GM19463 (cell line): ENCODE data around the gene TBC1D19.
"Not testable (repeated sequence)": the region's sequence is repeated elsewhere in the genome, so short reads cannot be mapped to it uniquely, and the experiment has no call there.

Experiments
- ATAC-seq: cut with Tn5 transposase; IDR thresholded peaks from one replicate; pipeline ENCODE4 v1.9.1; 2021; ENCODE audit warnings: mild to moderate bottlenecking, moderate library complexity; ENCODE audit not compliant: unreplicated experiment

TBC1D19 gene

DNA sequence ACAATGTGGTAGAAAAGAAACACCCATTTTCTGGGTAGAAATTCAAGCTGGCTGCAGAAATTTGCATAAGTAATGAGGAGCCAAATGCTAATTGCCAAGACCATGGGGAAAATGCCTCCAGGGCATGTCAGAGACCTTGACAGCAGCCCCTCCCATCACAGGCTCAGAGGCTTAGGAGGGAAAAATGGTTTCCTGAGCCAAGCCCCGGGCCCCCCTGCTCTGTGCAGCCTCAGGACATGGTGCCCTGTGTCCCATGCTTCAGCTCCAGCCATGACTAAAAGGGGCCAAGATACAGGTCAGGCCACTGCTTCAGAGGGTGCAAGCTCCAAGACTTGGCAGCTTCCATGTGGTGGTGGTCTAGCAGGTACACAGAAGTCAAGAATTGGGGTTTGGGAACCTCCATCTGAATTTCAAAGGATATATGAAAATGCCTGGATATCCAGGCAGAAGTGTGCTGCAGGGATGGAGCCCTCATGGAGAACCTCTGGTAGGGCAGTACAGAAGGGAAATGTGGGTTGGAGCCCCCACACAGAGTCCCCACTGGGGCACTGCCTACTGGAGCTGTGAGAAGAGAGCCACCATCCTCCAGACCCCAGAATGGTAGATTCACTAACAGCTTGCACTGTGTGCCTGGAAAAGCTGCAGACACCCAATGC, 95.3 kb downstream of the TBC1D19 start:
- ATAC-seq, result not testable (repeated sequence)

DNA sequence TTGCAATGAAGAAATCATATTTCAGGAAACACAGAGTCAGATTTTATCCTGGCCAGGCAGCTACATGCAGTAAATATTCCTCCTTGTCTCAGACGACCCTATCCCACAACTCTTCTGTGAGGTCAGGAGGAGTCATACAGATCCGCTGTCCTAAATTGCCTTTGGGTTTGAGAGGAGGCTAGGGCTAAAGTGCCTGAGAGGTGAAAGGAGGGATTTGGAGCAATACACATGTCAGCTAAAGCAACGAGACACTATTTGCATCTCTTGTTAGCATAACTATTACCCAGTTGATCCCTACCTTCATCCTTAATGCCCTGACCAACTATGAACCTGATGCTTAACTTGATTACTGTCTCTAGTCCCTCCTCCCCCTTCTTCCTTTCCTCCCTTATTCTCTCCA, 98.6 kb downstream of the TBC1D19 start:
- ATAC-seq, result no peak

DNA sequence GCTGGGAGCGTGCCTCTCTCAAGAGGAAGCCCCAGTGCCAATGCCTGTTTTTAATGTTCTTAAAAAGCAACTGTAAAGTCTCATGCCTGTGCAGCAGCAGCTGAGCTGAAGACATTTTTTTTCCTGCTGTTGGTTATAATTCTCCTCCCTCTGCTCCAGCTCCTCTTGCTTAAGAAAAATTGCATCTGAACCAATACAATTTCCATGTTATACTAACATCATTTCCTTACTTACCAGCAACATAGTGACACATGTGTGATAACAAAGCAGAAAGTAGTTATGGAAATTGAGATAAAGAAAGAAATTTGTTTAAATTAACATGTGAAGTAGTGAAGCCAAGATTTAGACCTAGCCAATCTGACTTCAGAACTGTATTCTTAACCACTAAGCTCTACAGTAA, 101.4 kb downstream of the TBC1D19 start:
- no peak for ATAC-seq

DNA sequence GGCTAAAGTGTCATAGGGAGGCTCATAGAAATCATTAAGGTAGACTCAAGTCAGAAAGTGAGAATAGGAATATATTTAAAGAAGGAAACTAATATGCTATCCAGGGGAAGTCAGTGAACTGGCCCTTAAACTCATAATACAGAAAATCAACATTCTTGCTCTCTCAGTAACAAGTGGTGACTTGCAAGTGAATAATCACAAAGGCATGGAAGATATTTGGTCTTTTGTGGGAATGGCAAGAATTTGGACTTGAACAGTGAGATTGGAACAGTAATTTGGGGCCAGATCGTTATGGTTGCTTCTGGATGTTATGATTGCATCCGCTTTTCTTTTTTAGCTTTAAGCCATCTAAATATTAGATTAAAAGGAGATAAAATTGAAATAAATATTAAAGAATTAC, 103.8 kb downstream of the TBC1D19 start:
- no peak for ATAC-seq

DNA sequence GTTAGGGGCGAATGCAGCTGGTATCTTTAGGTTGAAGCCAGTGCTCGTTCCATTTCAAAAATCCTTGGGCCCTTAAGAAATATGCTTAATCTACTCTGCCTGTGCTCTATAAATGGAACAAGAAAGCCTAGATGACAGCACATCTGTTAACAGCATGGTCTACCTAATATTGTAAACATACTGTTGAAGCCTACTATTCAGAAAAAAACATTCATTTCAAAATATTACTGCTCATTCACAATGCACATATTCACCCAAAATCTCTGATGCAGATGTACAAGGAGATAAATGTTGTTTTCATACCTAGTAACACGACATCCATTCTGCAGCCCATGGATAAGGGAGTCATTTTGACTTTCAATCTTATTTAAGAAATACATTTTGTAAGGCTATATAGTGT, 106.6 kb downstream of the TBC1D19 start:
- ATAC-seq, result no peak

DNA sequence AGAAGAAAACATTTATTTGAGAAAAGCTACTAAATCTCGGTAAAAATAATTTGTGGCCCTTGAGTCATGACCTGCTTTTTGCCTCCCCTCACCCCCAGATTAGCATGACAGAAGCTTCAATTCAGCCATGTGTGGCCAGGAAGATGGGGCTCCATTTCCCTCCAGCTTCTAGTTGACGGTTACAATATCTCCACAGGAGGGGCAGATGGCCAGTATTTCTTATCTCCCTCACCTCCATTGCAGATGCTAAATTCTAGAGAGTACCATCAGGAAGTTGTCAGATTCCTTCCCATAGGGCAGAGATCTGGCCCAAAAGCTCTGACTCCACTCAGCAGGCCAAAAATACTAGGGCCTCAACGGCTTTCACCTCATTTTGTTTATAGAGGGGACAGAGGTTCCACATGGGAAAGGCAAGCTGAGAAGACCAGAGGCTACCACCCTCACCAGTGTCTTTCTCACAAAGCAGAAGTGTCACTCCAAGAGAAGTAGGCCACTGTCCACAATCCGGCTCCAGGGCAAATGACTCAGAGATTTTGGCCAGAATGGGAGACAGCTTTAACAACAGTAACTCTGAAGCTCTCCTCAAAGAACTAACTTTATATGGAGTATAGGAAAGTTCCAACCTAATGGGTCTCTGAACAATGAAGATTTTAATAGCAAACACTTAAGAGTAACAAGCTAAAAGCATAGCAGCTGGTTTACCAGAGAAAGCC, 108.3 kb downstream of the TBC1D19 start:
- no peak for ATAC-seq

DNA sequence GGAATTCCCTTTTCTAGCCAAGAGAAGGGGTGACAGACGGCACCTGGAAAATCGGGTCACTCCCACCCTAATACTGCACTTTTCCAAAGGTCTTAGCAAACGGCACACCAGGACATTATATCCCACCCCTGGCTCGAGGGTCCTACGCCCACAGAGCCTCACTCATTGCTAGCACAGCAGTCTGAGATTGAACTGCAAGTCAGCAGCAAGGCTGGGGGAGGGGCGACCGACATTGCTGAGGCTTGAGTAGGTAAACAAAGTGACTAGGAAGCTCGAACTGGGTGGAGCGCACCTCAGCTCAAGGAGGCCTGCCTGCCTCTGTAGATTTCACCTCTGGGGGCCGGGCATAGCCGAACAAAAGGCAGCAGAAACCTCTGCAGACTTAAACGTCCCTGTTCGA, 110.2 kb downstream of the TBC1D19 start:
- ATAC-seq, result not testable (repeated sequence)

DNA sequence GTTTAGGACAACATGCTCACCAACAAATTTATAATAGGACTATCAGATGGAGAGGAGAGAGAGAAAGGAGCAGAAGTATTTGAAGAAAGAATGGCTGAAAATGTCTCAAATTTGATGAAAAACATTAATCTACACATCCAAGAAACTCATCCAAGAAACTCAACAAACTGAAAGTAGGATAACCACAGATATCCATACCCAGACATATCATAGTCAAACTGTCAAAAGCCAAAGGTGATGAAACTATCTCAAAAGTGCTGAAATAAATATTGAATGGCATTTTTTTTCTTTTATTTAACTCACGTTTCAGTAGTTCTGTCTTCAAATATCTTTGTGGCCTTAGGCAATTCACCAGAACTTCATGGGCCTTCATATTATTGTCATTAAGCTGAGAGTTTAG, 116.2 kb downstream of the TBC1D19 start:
- ATAC-seq, result no peak

DNA sequence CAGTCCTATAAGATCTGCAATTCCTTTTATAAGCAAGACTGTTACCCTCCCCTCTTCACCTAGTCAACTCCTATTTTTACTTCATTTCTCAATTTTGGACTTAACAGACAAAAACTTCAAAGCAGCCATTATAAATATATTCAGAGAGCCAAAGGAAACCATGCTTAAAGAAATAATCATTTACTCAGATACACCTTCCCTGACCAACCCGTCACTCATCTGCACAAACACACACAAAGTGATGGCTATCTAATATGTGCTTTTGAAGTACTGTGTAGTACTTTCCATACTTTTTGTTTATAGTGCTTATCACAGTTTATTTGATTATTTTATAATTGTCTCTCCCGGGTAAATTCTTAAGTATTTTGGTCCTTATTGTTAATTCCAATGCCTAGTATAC, 117.2 kb downstream of the TBC1D19 start:
- no peak for ATAC-seq

DNA sequence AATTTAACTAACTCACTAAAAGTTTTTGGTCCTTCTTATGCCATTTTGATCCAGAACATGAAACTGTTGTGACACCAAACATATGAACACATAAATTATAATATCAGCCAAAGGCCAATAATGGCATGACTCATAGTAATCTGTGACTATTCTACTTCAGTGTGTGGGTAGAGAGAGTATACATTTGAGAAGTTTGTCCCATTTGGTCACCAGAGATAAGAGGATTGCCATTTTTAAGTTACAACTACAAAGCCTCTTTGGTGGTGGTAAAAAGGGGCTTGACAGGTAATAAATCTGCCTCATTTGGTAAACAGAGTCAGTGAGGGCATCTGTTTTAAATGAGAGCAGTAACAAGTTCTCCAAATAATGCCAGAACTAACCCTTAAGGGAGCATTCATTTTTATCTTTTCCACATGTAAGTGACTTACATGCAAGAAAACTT, 117.9 kb downstream of the TBC1D19 start:
- no peak for ATAC-seq

DNA sequence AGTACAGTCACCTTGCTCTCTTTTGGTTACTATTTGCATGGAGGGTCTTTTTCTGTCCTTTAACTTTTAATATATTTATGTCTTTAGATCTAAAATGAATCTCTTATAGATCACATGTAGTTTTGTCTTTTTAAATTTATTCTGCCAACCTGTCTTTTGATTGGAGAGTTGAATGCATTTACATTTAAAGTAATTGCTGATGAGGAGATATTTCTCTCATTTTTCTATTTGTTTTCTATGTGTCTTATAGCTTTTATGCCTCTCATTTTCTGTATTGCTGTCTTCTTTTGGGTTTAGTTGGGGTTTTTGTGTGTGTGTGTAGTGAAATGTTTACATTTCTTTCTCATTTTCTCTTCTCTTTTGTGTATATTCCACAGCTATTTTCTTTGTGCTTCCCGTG, 123.5 kb downstream of the TBC1D19 start:
- no peak for ATAC-seq

DNA sequence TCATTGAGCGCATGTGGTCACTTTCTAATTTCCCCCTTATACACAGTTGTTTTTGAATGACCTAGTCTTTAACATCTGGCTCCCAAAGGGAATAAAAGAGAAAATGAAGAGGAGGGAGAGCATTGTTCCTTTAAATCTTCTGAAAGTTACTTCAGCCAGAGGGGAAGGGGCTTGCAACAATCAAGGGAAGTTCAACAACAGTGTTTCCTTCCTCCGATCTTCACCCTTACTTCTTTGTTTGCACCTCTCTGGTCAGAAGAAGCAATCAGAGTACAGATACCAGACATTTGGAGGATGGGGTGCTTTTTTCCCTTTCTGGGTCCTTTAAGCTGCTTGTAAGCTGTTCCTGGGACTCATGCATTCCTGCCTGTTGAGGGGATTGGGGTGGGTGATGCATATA, 125.4 kb downstream of the TBC1D19 start:
- ATAC-seq, result no peak

DNA sequence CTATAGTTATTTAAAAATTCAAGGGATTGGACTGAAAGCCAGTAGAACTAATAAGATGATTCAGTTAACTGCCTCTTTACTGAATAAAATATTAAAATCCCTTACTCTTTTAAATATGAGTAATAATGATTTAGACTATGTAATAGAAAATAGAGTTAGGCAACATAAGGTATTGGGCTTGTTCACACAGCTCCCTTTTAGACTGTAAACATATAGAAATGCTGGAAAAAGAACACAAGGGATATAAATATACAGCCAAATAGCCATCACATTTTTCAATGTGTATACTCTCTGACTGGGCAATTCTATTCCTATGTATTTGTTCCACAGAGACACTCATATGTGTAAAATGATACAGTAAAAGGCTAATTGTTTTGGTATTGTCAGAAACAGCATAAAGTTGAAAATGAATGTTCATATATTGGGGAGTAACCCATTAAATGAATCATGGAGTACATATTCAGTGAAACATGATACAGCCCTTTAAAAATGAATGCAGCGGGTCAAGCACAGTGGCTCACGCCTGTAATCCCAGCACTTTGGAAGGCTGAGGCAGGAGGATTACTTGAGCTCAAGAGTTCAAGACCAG, 129.8 kb downstream of the TBC1D19 start:
- ATAC-seq, result no peak

DNA sequence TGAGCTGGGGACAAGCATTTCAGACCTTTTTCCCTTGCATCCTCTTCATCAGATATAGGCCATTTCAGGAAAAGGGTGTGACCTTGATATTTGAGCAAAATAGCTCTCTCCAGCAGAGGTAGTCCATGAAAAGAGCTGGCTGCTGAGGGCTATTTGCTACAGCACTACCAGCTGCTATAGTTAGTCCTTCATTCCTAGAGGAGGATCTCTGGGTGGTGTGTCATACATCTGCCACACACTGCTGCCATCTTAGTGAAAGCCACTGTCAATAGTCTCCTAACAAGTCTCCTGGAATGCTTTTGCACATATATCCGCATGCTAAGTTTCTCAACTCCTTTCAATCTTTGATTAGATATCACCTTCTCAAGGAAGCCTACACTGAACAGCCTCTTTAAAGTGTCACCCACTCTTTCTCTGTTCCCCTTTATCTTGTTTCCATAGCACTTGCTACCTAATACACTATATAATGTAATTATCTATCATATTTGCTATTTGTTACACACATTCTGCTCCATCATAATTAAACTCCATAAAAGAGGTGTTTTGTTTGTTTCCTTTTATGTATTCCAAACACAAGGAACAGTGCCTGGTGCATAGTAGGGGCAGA, 131.9 kb downstream of the TBC1D19 start:
- ATAC-seq, result no peak

DNA sequence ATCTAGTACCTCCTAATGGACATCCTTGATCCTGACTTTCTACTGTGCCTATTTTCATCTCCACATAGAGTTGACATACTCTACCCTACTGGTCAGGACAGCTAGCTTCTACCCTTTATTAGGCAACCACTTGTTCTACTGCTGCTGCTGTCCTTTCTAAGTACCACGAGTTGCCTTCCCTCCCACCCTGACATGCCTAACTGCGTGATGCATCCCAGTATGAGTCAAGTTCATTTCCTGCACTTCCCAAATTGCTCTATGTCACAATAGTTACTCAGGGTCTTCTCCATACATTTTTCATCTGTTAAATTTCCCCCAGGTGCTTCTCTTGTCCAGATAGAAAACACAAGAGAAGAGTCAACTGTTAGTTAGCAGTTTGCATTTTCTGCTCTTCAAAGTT, 133.4 kb downstream of the TBC1D19 start:
- ATAC-seq, result no peak

DNA sequence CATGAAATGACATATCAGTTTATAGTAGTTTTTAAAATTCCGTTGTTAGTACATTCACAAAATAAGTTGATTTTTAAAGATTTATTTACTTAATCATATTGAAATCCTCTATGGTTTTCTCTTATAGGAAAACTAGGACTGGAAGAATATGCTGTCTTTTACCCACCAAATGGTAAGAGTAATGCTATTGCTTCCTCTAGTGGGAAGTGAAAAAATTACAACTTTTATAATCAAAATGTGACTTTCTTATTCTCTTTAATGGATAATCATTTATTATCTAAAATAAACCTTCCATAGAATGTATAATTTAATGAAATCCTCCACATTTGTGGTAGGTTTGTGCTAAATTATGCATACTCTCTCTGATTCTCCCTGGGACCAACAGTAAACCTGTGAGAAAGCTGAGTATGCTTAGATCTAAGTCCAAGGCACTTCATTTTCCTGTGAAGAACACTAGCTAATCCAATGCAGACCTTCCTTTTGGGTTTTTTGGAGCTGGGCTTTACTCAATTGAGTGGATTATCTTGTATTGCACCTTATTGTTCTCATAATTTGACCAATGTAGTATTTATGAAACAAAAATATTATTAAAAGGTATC, 136.2 kb downstream of the TBC1D19 start:
- no peak for ATAC-seq

DNA sequence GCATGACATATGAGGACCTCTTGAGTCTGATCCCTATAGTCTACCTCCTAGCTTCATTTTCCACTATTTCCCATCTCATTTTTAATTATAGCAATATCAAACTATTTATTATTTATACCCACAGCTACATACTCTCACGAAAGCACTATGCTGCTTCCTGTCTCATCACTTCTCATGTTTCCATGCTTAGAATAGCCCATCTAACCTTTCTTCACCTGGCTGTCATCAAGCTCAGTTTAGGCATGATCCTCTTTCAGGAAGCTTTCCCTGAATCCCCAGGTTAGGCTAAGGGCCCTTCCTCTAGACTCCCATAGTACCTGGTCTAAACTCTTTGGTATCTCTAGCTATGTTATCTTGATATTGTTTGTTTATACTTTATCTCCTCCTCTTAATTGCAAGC, 137.8 kb downstream of the TBC1D19 start:
- ATAC-seq, result no peak

DNA sequence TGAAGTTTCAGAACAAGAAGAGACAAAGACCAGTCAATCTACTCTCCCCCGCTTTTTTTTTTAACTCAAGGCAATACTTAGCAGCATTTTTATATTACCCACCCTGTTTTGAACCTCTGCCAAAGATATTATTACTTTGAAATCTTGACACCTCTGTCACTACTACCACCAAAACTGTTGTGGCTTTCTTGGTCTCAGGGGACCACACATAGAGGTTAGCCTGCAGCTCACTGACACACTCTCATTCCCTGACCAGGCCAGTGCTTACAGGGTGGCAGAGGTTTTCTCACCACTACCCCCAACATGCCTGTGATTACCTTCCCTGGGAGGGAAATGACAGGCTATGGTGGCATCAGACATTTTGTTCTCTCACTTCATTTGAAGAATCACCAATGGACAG, 139.3 kb downstream of the TBC1D19 start:
- peak; percentile 99 for ATAC-seq

DNA sequence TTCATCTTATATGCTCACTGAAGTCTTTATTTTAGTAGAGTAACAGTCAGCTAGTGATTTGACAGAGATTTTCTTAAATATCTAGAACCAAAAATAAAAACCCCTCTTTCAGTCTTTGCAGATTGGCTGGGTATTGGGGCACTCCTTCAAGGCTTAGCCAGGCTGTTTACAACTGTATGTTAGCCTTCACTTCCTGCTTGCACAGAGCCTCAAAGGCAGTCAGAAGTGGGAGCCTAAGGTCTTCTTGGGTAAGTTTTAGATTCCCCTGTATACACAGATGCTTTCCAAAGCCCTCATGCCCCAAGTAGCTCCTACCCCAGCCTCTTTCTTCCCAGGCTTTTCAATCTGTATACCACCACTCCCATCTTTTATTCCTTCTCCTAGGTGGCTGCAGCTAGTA, 140.7 kb downstream of the TBC1D19 start:
- no peak for ATAC-seq

DNA sequence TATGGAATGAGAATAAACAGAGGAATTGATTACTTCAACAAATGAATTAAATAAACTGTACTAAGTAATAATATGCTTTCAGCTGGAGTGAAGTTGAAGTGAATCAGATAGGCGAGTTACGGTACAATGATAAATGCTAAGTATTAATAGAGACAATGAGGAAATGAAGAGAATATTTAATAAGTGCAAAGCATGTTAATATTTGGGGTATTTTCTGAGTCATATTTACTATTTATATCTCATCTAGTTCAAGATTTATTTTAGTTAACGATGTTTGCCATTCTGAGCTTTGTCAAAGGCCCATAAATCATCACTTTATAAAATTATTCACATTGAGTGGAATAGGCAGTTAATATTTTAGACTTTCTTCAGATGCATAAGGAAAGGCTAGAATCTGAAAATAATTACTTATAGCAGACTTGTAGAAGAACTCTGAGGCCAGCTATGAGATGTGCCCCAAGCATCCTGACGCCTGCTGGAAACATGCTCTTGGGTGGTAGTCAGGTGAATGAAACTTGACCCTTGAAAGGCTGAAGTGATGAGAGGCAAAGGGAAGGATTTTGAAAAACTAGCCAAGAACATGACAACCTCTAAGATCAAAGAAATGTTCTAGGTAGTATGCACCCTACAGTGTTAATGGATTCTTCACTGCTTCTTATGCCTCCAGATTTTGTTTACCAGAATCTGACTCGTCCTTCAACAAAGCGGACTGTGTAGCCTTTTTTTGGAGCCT, 142.9 kb downstream of the TBC1D19 start:
- no peak for ATAC-seq

DNA sequence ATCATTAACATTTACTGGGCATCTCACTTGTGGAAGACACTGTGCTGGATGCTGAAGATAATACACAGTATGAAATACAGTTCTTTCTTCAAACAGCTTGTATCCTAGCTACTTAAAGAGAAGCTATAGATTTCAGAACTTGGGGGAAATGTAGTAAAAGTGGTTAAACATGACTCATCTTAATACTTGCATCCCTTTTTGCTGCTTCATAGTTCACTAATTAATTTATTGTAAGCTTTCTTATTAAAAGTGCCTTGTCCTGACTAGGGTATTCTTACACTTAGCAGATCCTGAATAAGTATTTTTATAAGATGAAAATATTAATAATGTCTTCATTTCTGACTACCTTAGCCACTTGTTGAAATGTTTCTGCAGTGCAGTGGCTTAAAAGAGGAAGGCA, 144.0 kb downstream of the TBC1D19 start:
- ATAC-seq, result no peak
